A172 (cell line): ENCODE results near the gene RHBDL3. TPM values are rescaled to one million over a fixed set of nuclear protein-coding genes. Genes with fewer than 3 reads are reported as not detected.
"Not testable (repeated sequence)": the region's sequence is repeated elsewhere in the genome, so short reads cannot be mapped to it uniquely, and the experiment has no call there.

ENCODE experiments used
- DNase-seq: peaks from one replicate; pipeline ENCODE4 v3.0.0-alpha.2; 2015; ENCODE audit warnings: low spot score
- total RNA-seq: library from RNA; depleted of rRNA; stranded (reverse); fragments of >200 nt; shearing (Covaris generic); gene quantifications from 2 replicates; pipeline ENCODE4 v1.2.3, GENCODE V29; 2014

The RHBDL3 gene
- total RNA-seq, 1 experiment from 2014 or later: 3.7 TPM

DNA sequence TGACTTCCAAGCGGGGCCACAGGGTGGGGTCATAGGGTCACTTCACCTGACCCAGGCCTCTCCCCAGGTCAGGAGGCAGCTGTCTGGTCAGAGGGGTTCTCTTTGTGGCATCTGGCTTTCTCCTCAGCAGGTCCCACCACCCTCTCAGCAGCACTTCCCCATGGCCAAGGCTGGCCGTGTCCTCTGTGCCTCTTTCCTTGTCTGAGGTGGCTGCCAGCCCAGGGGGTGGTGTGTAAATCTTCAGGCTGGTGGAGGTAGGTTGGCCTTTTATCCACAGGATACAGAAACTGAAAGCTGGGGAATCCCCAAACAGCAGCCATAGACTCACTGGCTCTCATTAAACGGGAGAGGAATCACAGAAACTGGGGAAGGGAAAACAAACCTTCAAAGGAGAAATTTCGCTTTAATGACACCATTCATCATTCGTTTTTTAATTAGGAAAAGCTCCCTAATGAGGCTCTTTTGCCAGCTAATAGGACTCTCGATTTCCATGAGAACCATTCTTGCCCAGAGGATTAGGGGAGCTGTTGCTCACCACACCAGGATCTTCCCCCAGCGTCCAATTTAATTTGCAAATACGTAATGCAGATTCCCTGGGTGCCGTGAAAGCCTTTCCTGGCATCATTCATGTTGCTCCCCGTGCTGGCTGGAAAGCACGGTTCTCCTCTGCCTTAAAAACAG is 58.3 kb downstream of the RHBDL3 start:
- peak; percentile 81 for DNase-seq

DNA sequence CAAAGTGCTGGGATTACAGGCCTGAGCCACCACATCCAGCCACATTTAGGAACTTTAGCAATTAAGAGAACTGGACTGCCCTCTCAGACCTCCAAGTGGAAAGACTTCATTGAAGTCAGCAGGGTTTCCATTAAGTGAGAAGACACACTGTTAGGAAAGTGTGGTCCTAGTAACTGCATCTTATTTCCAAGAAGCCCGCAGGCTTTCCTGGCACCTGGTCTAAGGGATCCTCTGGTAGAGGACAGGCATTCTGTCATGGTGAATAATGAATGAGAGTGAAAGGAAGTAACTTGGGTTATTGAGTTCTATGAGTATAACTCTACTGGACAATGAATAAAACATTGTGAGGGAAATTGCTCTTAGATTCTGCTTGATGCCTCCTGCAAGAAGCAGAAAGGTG is 62.3 kb downstream of the RHBDL3 start:
- no peak for DNase-seq

DNA sequence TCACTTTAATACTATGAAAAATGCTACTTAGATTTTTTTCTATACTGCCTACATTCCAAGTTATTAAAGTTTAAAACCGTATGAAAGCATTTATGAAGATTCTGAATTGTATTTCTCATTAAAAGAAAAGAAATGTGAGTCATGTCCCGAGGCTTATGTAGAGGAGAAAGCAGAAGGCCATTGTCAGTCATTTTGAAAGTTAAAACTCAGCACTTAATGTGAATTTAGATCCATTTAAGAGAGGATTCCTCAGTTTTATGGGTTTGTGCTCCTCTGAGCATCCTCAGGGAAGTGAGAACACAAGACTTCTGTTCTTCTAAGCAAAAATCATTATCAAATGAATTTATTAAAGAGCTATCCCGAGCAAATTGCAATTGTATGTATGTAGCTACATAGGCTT is 64.5 kb downstream of the RHBDL3 start:
- DNase-seq: no peak

DNA sequence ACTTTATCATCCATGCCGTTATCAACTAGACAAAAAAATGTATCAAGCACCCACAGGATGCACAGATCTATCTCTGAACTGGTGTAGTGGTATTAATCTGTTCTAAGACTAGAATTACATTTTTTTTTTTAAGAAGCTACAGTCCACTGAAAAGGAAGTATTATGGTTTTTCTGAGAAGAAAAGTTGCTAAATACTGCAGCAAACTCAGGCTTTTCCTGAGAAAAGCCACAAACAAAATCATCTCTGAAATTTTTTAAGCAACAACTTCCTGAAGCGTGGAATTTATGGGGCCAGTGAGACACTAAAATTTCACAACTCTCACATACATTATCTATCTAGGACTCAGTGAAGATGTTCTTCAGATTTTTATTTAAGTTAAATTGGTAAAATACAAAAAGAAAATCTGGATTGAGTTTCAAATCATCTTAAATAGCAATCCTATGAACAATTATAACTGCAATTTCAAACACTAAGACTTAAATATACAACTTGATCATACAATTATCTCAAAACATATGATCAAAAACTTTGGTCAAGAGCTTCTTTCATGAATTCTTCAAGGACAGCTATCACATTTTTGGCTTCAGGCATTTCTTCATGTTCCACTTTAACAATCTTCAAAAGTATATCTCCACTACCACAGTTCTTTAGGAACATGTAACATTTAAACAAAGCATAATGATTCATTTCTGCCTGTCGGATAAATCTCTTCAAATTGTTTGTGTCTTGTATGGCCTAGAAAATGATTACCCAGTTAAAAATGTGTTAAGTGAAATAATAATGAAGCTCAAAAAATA is 65.8 kb downstream of the RHBDL3 start:
- DNase-seq: no peak

DNA sequence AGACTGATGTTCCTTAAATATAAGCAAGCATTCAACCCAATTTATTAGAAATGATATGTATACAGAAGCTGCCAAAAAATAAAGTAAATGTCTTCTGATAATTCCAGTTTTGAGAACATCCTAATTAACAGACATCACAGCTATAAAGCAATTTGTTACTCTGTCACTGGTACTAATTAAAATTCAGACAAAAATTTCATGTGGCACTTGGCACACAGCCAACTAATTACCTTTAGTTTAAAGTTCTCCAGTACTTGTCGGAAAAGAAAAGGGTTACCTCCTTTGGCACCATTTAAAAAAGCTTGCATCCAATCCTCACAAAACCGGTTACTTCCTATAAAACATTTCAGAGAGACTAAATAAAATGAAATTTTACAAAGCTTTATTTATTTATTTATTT is 67.6 kb downstream of the RHBDL3 start:
- no peak for DNase-seq

DNA sequence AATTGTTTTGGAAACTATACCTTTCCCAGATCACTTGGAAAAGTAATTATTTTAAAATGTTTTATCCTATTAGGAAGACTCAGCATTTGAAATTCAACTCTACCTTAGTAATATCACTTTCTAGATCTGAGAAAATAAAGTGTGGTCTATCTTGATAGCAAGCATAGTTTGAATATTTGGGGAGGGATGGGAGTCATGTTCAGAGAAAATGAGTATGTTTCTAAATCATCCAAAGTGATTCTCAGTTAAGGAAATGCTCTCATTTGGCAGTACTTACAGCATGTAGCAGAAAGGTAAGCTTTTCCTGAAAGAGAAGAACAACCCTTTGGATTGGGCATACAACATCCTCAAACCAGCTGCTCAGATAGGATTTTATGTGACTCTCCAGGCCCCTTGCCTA is 69.4 kb downstream of the RHBDL3 start:
- no peak for DNase-seq

DNA sequence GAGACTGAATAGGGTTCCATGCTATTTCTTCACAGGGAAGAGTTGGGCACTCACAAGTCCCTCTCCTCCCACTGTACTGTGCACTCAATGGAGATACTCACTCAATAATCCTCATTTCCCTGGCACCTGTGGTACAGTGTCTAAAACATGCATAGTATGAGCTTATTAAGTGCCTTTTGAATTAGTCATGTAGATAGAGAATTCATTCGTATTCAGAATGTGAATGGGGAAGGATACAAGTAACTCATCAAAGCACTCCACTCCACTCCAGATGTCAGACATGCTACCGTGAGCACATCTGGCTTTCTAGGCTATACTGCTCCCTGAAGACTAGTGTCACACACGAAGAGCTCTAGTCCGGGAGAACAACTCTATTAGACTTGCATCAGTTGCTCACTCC is 70.1 kb downstream of the RHBDL3 start:
- peak; percentile 69 for DNase-seq

DNA sequence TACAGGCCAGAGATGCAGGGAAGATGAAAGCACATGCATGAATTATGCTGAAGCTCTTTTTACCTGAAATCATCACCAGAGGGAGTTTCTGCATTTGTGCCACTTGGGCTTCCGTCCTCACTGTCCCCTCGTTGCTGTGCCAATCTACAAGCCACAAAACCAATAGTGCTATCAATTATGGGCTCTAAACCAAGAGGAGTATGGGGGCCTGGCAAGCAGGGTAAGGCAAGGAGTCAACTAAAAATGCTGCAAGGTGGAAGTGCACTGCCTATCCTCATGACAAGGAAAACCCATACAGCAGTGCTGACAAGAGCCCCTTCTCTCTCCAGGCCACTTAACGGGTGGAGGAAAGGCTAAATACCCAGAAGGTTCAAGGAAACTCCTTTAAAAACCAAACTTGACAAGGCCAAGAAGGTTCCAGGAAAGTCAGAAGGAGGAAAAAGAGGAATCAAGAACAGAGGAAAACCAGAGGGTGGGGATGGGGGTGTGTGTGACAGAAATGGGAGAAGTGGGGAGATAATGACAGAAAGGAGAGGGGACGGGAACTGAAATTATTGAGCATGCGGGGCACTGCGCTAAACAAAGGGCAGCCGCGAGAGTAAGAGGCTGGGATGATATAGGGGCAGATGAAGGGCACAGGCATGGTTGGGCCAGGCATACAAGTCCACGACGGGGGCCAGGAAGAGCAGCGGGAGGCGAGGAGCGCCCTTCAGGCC is 75.7 kb downstream of the RHBDL3 start:
- peak; percentile 40 for DNase-seq

DNA sequence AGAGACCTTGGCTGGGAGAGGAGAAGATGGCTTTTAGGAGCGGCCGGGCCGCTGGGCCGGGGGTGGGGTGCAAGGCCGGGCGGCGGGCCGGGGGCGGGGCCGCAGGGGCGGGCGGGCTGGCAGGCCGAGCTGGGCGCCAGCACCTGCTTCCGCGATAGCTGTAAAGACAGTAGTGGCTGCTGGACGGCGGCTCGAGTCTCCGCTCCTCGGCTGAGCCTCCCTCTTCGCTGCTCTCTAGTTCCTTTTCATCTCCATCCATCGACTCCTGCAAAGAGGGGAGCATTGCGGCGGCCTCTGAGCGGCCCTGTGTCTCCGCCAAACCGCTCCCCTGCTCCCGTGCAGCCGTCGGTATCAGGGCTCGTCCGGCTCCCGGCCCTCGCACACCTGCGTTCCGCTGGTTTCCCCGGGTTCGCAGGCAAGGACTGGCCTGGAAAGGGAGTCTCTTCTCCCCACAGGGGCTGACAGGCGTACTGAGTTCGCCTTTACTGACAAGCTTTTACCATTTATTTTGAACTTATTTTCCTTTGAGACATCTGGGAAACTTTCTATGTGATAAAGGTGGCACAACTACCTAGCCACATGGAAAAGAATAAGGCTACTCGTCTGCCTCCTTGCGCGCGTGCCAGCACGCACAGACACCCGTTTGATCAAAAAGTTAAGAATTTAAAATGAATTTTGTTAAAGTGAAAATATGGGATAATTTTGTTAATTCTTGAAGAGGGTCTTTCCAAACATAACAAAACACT is 76.4 kb downstream of the RHBDL3 start, which contains the start of gene C17orf75:
TSS of gene C17orf75 (minus strand) at position 317 of the 746 bp plus-strand sequence. CDS start at position 283, 34 bp downstream.
- peak; percentile 74 for DNase-seq

DNA sequence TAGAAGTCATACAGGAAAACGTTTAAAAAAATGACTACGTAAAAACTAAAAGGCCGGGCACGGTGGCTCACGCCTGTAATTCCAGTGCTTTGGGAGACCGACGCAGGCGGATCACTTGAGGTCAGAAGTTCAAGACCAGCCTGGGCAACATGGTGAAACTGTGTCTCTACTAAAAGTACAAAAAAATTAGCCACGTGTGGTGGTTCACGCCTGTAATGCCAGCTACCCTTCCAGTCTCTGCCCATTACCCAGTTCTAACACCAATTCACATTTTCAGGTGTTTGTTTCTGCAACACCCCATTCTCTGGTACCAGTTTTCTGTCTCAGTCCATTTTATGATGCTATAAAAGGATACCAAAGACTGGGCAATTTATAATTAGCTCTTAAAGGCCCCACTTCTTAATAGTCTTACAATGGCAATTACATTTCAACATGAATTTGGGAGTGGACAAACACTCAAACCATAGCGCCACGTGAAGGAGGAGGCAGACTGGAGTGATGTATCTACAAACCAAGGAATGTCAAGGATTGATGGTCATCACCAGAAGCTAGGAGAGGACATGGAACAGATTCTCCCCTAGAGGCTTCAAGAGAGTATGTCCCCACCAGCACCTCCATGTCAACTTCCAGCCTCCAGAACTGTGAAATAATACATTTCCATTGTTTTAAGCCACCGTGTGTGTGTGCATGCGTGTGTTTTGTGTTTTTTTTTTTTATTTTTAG is 77.1 kb downstream of the RHBDL3 start:
- no peak for DNase-seq

DNA sequence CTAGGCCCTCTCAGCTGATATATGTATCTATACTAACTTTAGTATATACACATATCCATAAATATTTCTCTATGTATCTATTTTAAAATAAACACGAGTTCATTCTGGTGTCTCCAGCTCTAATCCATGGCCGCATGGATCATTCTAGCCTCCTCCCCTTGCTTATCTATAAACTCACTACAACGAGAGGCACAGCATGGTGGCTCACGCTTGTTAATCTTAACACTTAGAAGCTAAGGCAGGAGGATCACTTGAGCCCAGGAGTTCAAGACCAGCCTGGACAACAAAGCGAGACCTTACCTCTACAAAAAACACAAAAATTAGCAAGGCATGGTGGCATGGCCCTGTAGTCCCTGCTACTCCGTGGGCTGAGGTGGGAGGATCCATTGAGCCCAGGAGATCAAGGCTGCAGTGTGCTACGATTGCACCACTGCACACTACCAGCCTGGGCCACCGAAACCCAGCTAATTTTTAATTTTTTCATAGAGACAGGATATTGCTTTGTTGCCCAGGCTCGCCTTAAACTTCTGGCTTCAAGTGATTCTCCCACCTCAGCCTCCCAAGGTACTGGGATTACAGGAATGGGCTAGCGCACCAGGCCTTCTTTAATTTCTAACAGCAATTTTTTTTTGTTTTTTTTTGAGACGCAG is 80.4 kb downstream of the RHBDL3 start:
- no peak for DNase-seq

DNA sequence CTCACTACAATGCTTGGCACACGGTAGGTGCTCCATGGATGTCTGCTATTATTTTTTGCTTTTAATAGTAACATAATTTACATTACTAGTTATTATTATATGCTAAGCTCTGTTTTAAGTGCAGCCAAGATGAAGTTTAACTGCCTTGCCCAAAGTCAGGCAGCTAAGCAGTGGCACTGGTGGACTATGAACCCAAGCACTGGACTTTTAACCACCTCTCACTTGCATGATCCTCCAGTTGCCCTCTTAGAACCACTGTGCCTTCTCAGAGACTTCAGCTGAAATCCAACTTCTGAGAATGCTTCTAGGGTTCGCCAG is 82.8 kb downstream of the RHBDL3 start:
- no peak for DNase-seq

DNA sequence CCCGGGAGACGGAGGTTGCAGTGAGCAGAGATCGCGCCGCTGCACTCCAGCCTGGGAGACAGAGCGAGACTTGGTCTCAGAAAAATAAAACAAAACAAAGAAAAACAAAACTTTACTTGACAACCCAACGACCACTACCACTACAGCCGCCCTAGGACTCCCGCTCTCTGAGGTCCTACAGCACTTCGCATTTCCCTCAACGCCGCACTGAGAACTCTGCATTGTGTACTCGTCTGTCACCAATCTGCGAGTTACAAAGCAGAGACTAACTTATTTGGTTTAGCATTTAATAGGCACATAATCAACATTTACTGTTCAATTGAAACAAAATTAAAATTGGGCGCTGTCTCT is 83.8 kb downstream of the RHBDL3 start:
- DNase-seq: peak; percentile 37

DNA sequence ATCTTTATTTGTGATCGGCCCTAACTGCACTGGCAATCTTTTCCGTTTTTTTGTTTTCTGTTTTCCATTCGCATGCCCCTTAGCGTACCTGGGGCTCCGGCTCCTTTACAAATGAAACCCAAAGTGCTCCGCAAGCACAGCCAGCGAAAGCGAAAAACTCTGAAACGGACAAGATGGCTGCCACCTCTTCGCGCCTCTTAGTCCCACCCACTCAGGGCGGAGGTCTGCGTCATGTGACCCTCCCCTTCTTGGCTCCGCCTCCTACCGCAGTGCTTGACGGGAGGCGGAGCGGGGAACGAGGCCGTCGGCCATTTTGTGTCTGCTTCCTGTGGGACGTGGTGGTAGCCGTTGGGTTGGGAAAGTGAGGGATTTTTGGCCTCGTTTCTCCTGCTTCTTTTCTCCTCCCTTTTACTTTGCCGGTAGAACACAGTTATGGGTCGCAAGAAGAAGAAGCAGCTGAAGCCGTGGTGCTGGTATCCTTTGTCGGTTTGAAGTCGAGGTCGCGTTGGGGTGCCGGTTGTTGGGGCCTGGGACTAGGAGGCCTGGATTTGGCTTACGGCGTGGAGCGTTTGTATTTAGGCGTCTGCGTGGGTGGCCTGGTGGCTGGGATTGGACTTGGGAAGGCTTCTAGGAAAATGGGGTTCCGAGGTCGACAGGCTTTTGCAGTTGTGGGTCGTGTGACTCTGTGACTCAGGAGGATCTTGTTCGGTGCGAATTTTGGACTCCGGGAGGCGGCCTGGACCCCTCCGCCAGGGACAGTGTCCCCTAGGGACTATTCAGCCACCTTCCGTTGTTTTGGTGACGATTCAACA is 84.4 kb downstream of the RHBDL3 start, which contains the start of gene ZNF207:
TSS of gene ZNF207 (plus strand) at position 304 of the 812 bp plus-strand sequence. CDS start at position 433, 129 bp downstream.
- DNase-seq: peak; percentile 98

DNA sequence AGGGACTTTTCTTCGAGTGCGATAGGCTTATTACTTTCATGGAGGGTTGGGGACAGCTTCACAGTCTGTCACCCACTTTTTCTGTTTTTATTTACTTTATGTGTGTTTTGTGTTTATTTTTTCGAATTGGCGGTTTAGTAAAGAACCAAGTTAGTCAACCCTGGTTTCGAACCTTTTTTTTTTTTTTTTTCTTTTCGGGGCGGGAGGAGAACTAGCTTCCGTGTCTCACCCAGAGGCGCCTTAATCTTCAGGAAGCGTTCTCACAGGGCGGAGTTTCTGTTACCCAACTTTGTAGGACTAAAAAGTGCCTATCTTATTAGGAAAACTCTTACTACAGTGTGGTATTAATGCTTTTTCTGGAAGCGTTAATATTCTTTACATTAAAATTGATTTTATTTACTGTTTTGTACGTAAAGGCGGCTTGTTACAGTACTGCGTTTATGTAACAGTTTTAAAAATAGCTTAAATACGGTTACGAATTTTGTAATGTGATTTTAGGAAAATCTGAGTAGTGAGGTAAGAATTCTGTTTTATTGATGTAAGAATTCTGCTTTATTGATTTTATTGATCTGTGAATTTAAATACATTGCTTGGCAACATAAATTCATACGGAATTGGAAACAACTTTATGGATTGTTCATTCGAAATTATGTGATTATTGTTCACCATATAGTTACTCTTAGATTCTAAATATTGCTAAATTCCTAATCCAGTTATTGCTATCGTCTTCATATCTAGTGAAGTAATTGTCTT is 85.2 kb downstream of the RHBDL3 start:
- DNase-seq: peak; percentile 67

DNA sequence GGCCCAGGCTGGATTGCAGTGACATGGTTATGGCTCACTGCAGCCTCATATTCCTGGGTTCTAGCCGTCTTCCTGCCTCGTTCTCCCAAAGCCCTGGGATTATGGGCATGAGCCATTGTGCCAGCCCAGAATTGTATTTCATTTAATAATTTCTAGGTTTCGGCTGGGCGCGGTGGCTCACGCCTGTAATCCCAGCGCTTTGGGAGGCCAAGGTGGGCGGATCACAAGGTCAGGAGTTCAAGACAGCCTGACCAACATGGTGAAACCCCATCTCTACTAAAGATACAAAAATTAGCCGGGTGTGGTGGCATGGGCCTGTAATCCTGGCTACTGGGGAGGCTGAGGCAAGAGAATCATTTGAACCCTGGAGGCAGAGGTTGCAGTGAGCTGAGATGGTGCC is 87.1 kb downstream of the RHBDL3 start:
- not testable (repeated sequence) for DNase-seq

DNA sequence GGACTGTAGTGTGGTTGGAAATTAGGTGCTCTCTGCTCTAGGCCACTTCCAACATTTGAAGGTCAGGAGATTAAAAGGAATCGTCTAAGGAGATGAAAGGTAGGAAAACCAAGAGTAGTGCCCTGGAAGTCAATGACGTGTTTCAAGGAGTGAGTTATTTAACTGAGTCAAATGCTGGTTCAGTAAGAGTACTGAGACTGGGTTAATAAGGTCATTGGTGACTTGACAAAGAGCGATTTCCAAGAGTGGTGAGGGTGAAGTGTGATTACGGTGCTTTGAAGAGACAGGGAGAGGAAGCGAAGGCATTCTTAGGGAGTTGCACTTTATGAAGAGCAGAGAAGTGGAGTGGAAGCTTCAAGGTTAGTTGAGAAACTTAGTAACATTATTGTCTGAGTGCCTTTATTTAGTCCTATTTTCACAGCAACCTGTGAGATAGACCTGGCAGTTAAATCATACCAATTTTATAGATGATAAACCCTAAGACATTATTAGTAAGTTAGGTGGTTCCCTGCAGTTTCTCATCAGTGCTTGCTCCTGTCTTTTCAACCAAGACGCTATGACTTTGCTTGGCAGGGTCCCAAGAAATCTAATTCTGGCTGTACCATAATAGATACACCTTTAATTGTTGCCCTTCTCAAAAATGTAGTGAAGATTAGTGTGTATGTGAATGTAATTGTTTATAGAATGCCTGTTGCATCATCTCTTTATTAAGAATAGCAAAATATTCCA is 90.2 kb downstream of the RHBDL3 start:
- no peak for DNase-seq

DNA sequence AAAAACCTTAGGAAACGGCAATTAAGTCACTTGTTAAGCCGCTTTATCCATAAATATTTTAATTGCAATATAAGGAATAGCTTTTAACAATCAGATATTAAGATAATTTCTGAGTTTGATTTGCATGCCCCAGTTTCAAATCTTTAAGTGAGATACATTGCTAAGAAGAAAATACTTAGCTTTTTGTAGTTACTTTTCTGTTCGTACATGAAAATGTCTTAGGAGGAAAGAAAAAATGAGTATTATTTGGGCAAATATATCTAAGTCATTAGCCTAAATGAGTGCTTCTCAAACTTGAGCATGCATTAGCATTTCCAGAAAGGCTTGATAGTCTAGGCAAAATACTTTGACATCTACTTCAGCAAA is 90.7 kb downstream of the RHBDL3 start:
- no peak for DNase-seq

DNA sequence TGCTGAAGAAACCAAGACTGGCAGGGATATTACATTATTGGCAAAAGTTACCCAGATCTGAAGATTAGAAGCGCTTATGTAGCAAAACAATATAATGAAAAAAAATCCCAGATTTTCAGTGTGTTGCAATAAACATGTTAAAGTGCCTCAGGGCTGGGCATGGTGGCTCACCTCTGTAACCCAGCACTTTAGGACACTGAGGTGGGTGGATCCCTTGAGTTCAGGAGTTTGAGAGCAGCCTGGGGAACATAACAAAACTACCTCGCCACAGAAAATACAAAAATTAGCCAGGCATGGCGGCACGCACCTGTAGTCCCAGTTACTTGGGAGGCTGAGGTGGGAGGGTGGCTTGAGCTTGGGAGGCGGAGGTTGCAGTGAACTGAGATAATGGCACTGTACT is 91.1 kb downstream of the RHBDL3 start:
- no peak for DNase-seq
